Body of pancreas (tissue), 4 donors: ENCODE data around the gene DEFB118. TPM values are rescaled to one million over a fixed set of nuclear protein-coding genes. Genes with fewer than 3 reads are reported as not detected.

Experiments
- ATAC-seq: fragments of 150-250 bp; one replicate; pipeline ENCODE4 v1.9.1; 2016
- DNase-seq, 4 donors: peaks; one replicate each; pipeline ENCODE4 v3.0.0-alpha.2; 2019
- H3K27ac ChIP-seq, 4 donors: fragments of 200-600 bp; sonication (generic); 1 replicate in 3 of 4; 2 replicates in 1 of 4; pipeline versions ENCODE4 v1.5.1 to v1.6.1; 2016 to 2019; ENCODE audit warnings: mild to moderate bottlenecking in 1 of 4, mixed read lengths in 1 of 4, moderate library complexity in 1 of 4
- H3K27me3 ChIP-seq, 2 donors: fragments of 200-600 bp; sonication (generic); one replicate each; pipeline ENCODE4 v1.6.0; 2016; ENCODE audit warnings: mild to moderate bottlenecking in 1 of 2
- H3K36me3 ChIP-seq, 2 donors: fragments of 200-600 bp; sonication (generic); replicated peaks in 1 of 2; 2 replicates each; pipeline ENCODE4 v1.5.1; 2016; ENCODE audit warnings: low read depth in 2 of 2; ENCODE audit not compliant: insufficient read depth in 1 of 2
- H3K4me1 ChIP-seq: fragments of 200-600 bp; sonication (generic); one replicate; pipeline ENCODE4 v1.6.0; 2016
- H3K4me3 ChIP-seq, 2 donors: fragments of 200-600 bp; sonication (generic); 1 replicate in 1 of 2; 2 replicates in 1 of 2; pipeline ENCODE4 v1.5.1; 2016 to 2019
- H3K9me3 ChIP-seq, 3 donors: fragments of 200-600 bp; sonication (generic); 1 replicate in 2 of 3; 2 replicates in 1 of 3; pipeline ENCODE4 v1.5.1; 2016
- POLR2A ChIP-seq, 3 donors: fragments of 450-650 bp; IDR thresholded peaks; one replicate each; pipeline ENCODE4 v1.6.1; 2016; ENCODE audit warnings: antibody characterized with exemption in 3 of 3, mild to moderate bottlenecking in 2 of 3
- WGBS, 2 donors: methylation state at CpG; one replicate each; pipeline ENCODE4 v1.1.5; 2017; 5-methylcytosine and 5-hydroxymethylcytosine counted together
- intact Hi-C: fragments of 100-400 bp; cut with DNase I; formaldehyde crosslinking; loops from one replicate; pipeline ENCODE4 v1.15.1; 2023
- total RNA-seq, 2 donors: library from RNA; depleted of rRNA; stranded (reverse); fragments of >200 nt; gene quantifications; one replicate each; pipeline ENCODE4 v1.1.0, GENCODE V29; 2016
- TF ChIP-seq, protein P1 (sequence below), 7 experiments: fragments of 450-650 bp in 4 of 7; fragments of 200-600 bp in 3 of 7; sonication (generic) in 3 of 7; IDR thresholded peaks; one replicate each; pipeline ENCODE4 v1.5.1; 2016 to 2019; ENCODE audit warnings: antibody characterized with exemption in 7 of 7

The DEFB118 gene
- total RNA-seq, 2 donors from 2014 or later = not detected

DNA sequence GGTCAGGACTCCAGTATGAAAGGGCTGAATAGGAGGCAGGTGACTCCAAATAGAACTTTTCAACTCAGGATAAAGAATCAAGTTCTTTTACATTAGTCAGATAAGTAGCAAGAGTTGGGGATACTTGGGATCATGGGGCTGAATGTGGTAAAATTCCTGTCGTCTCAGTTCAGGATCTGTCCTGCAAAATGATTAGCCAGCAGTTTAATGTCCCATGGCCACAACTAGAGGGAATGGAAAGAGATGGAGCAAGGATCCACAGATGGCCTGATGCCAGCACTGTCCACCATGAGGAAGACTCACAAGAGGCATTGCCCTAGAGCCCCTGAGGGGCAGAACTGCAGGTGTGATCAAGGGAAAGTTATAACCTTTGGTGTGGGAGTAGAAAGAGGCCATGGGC is 35.5 kb downstream of the DEFB118 start:
- ATAC-seq (no peak), DNase-seq (no peak)
- no peaks in the 10 kb centered on the region for H3K27me3 ChIP-seq
- no peak overlapping the region for H3K27ac ChIP-seq
- no peaks in the 10 kb centered on the region for H3K9me3 ChIP-seq
- H3K4me1 ChIP-seq = no peaks in the 10 kb centered on the region
- WGBS, 2 donors = 24 to 53% methylated on average over 1 of the region's 1 CpG
- H3K4me3 ChIP-seq = no peak overlapping the region
- no peaks in the 10 kb centered on the region for H3K36me3 ChIP-seq
- TF ChIP-seq POLR2A (IDR thresholded peaks at IDR 0.05) = no peak
- TF ChIP-seq, protein P1, sequence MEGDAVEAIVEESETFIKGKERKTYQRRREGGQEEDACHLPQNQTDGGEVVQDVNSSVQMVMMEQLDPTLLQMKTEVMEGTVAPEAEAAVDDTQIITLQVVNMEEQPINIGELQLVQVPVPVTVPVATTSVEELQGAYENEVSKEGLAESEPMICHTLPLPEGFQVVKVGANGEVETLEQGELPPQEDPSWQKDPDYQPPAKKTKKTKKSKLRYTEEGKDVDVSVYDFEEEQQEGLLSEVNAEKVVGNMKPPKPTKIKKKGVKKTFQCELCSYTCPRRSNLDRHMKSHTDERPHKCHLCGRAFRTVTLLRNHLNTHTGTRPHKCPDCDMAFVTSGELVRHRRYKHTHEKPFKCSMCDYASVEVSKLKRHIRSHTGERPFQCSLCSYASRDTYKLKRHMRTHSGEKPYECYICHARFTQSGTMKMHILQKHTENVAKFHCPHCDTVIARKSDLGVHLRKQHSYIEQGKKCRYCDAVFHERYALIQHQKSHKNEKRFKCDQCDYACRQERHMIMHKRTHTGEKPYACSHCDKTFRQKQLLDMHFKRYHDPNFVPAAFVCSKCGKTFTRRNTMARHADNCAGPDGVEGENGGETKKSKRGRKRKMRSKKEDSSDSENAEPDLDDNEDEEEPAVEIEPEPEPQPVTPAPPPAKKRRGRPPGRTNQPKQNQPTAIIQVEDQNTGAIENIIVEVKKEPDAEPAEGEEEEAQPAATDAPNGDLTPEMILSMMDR (IDR thresholded peaks at IDR 0.05) = no peak
- intact Hi-C loops = no loop called here

DNA sequence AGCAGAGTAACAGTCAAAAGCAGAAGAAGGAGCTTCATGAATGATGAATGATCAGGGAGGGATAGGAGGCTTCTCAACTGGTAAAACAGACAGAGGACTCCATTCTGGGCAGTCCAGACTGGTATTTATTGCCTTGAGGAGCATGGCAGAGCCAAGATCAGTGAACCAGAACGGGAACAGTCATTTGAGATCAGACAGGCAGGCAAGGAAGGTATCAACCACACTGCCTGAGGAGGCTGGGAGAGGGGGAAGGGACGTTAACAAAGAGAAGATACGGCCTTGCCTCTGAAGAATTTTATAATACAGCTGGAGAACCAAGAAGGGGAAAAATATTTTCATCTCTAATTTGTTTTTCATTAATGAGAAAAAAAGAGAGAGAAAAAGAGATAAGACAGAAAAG is 37.7 kb downstream of the DEFB118 start, which contains the start of gene DEFB121:
DEFB121 (minus strand) TSS at position 101 of the 400 bp plus-strand sequence; CDS start at position 38, 63 bp downstream.
- WGBS, 2 donors = 17 to 31% methylated on average over 3 of the region's 3 CpGs
- Histone ChIP-seq H3K27ac (no peak within 1 kb of the TSS), H3K36me3 (no peaks in the 10 kb centered on the region), H3K4me3 (no peak within 1 kb of the TSS), H3K9me3 (no peaks in the 10 kb centered on the region), H3K4me1 (no peaks in the 10 kb centered on the region), H3K27me3 (no peaks in the 10 kb centered on the region)
- no peak for TF ChIP-seq POLR2A (IDR thresholded peaks at IDR 0.05)
- TF ChIP-seq, protein P1 (IDR thresholded peaks at IDR 0.05) = no peak
- intact Hi-C loops = no loop called here
- ATAC-seq (no peak), DNase-seq (no peak)

DNA sequence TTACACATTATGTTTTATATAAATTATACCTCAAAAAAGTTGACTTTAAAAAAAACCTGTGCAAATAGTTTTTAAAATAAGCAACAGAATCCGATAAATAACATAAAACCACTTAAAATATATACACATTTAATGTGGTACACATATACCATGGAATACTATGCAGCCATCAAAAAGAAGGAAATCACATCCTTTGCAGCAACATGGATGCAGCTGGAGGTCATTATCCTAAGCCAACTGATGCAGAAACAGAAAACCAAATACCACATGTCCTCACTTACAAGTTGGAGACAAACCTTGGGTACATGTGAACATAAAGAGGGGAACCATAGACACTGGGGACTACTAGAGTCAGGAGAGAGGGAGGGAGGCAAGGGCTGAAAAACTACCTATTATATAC is 41.6 kb downstream of the DEFB118 start:
- TF ChIP-seq, protein P1 (IDR thresholded peaks at IDR 0.05) = no peak
- no peak for TF ChIP-seq POLR2A (IDR thresholded peaks at IDR 0.05)
- H3K36me3 ChIP-seq = no peaks in the 10 kb centered on the region
- 37 to 41% methylated on average over 1 of the region's 1 CpG for WGBS, 2 donors
- intact Hi-C loops = no loop called here
- H3K27ac ChIP-seq = no peak overlapping the region
- H3K4me3 ChIP-seq = no peak overlapping the region
- no peaks in the 10 kb centered on the region for H3K9me3 ChIP-seq
- ATAC-seq = no peak
- DNase-seq = no peak
- H3K27me3 ChIP-seq = no peaks in the 10 kb centered on the region
- no peaks in the 10 kb centered on the region for H3K4me1 ChIP-seq

DNA sequence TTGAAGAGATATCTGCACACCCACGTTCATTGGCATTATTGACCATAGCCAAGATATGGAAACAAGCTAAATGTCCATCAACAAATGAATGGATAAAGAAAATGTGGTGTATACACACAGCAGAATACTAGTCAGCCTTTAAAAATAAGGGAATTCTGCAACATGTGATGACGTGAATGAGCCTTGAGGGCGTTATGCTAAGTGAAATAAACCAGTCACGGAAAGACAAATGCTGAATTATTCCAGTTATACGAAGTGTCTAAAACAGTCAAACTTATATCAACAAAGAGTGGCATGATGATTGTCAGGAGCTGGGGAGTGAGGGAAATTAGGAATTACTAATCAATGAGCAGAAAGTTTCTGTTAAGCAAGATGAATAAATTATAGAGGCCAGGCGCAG is 46.0 kb downstream of the DEFB118 start:
- no peak for ATAC-seq

DNA sequence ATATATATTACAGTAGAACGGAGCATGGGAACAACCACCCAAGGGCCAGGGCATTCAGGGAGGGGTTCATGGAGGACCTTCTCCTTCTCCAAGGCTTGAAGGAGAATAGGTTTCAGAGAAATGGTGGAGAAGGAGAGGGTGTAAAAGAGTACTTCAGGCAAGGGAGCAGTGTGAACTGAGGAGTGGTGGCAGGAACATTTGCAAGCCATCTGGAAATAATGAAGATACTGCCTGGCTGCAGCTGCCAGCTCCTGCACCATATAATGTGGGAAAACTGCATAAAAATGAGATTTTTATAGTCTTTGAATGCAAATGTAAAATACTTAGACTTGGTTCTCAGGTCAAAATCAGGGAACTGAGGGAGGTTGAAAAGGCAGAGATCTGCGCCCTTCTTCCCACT is 47.3 kb downstream of the DEFB118 start:
- Histone ChIP-seq H3K4me1 (no peaks in the 10 kb centered on the region), H3K27me3 (no peaks in the 10 kb centered on the region), H3K27ac (no peak overlapping the region), H3K9me3 (no peaks in the 10 kb centered on the region), H3K36me3 (no peaks in the 10 kb centered on the region), H3K4me3 (no peak overlapping the region)
- TF ChIP-seq POLR2A (IDR thresholded peaks at IDR 0.05) = no peak
- TF ChIP-seq, protein P1 (IDR thresholded peaks at IDR 0.05) = no peak
- intact Hi-C loops = no loop called here
- WGBS, 2 donors = 84 to 91% methylated on average over 2 of the region's 2 CpGs
- ATAC-seq (no peak), DNase-seq (no peak)

More for the DNA sequence above, 46.0 kb downstream of the DEFB118 start:
- Histone ChIP-seq H3K4me3 (no peak overlapping the region), H3K9me3 (no peaks in the 10 kb centered on the region), H3K27me3 (no peaks in the 10 kb centered on the region), H3K36me3 (no peaks in the 10 kb centered on the region), H3K27ac (no peak overlapping the region), H3K4me1 (no peaks in the 10 kb centered on the region)
- no peak for DNase-seq
- TF ChIP-seq POLR2A (IDR thresholded peaks at IDR 0.05) = no peak
- TF ChIP-seq, protein P1 (IDR thresholded peaks at IDR 0.05) = no peak
- WGBS, 2 donors = 46 to 56% methylated on average over 6 of the region's 6 CpGs
- intact Hi-C loops = no loop called here
